Caco-2 (cell line): ENCODE measurements around the gene GAS2L1. TPM values are rescaled to one million over a fixed set of nuclear protein-coding genes. Genes with fewer than 3 reads are reported as not detected.

Experiments
- BruUV-seq: library from RNA; stranded (reverse); fragments of 400-500 nt; replicated peaks from 2 replicates; lab custom pipeline; 2021; lab: Mats Ljungman, UMichigan
- CTCF ChIA-PET: fragments of 300-600 bp; sonication (Branson Sonifier 250); formaldehyde crosslinking; loops from one replicate; lab custom pipeline; 2022; ENCODE audit warnings: antibody characterized with exemption; lab: Charles Lee
- POLR2A ChIA-PET: fragments of 300-600 bp; sonication (Branson Sonifier 250); formaldehyde crosslinking; loops from one replicate; lab custom pipeline; 2022; ENCODE audit warnings: antibody characterized with exemption; lab: Charles Lee
- DNase-seq, 2 experiments: peaks; one replicate each; pipeline versions ENCODE4 v3.0.0 to v3.0.0-alpha.2; 2020 to 2022
- H3K27me3 ChIP-seq: replicated peaks from 2 replicates; pipeline ENCODE4 v1.6.0; 2011; ENCODE audit warnings: low read length; ENCODE audit not compliant: control insufficient read depth, insufficient read depth
- H3K36me3 ChIP-seq: 2 replicates; pipeline ENCODE4 v1.5.1; 2011; ENCODE audit warnings: low read length; ENCODE audit not compliant: control insufficient read depth, insufficient read depth
- H3K4me1 ChIP-seq: fragments of 250-450 bp; sonication (Bioruptor Pico); 2 replicates; pipeline ENCODE4 v1.5.1; 2020; ENCODE audit warnings: mild to moderate bottlenecking
- H3K4me3 ChIP-seq: 2 replicates; pipeline ENCODE4 v1.5.1; 2011; ENCODE audit warnings: low read depth, mild to moderate bottlenecking, control low read depth, low read length
- H3K9me3 ChIP-seq: fragments of 250-450 bp; sonication (Bioruptor Pico); 2 replicates; pipeline ENCODE4 v1.5.1; 2020; ENCODE audit warnings: mild to moderate bottlenecking, moderate library complexity
- H3K27ac Mint-ChIP-seq: one replicate; pipeline ENCODE4 v1.8.0; 2022; ENCODE audit warnings: mixed read lengths; ENCODE audit not compliant: unreplicated experiment
- H3K27me3 Mint-ChIP-seq: one replicate; pipeline ENCODE4 v1.8.0; 2022; ENCODE audit warnings: mixed read lengths; ENCODE audit not compliant: insufficient read depth, unreplicated experiment
- H3K36me3 Mint-ChIP-seq: one replicate; pipeline ENCODE4 v1.8.0; 2022; ENCODE audit warnings: mild to moderate bottlenecking, mixed read lengths; ENCODE audit not compliant: insufficient read depth, unreplicated experiment
- H3K4me1 Mint-ChIP-seq: one replicate; pipeline ENCODE4 v1.8.0; 2022; ENCODE audit warnings: low read depth, mixed read lengths; ENCODE audit not compliant: unreplicated experiment
- H3K4me3 Mint-ChIP-seq: one replicate; pipeline ENCODE4 v1.8.0; 2022; ENCODE audit warnings: mild to moderate bottlenecking, moderate library complexity, mixed read lengths; ENCODE audit not compliant: unreplicated experiment
- H3K9me3 Mint-ChIP-seq: one replicate; pipeline ENCODE4 v1.8.0; 2022; ENCODE audit warnings: mixed read lengths; ENCODE audit not compliant: unreplicated experiment
- intact Hi-C: fragments of 100-400 bp; cut with micrococcal nuclease; formaldehyde crosslinking; loops from one replicate; pipeline ENCODE4 v1.10.0; 2022; ENCODE audit not compliant: unreplicated experiment
- total RNA-seq: library from RNA; stranded (reverse); gene quantifications from 2 replicates; pipeline ENCODE4 v1.2.3, GENCODE V29; 2022
- TF ChIP-seq, protein P1 (sequence below), 2 experiments: fragments of 200-600 bp in 1 of 2; IDR thresholded peaks; 1 replicate in 1 of 2; 2 replicates in 1 of 2; pipeline versions ENCODE4 v1.5.1 to v1.8.0; 2011 to 2022; ENCODE audit warnings: antibody characterized with exemption in 1 of 2, control low read depth in 1 of 2, inconsistent platforms in 1 of 2, low read depth in 1 of 2, low read length in 1 of 2, mild to moderate bottlenecking in 1 of 2, moderate library complexity in 1 of 2; ENCODE audit not compliant: insufficient read depth in 1 of 2, severe bottlenecking in 1 of 2, unreplicated experiment in 1 of 2

The GAS2L1 gene
- total RNA-seq, 1 experiment from 2014 or later = 20.4 TPM

DNA sequence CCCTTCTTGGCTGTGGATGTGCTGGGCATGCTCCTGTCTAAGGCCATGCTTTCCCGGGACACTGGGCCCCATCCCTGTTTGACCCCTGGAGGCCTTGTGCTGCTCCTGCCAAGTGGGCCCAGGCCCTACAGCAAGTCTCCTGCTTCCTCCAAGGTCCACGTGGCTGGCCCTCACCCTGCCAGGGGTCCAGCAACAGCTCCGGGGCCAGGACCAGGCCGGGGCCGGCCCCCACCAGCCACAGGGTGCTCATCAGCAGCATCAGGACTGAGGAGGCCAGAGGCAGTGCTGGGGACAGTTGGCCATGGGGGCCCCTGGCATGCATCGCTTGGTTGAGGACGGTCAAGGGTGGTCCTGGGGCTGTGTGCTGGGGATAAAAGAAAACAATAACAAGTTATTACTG is 41.1 kb upstream of the GAS2L1 start:
- Mint-ChIP-seq H3K27me3 (no peaks in the 10 kb centered on the region), H3K4me1 (peaks cover 4% of the 10 kb centered on the region), H3K9me3 (no peaks in the 10 kb centered on the region), H3K36me3 (peaks cover 33% of the 10 kb centered on the region), H3K4me3 (no peak overlapping the region), H3K27ac (no peak overlapping the region)
- BruUV-seq = no TSS peak
- ChIA-PET POLR2A (no interaction called here), CTCF (no interaction called here)
- peaks cover 4% of the 10 kb centered on the region for H3K36me3 ChIP-seq
- no peaks in the 10 kb centered on the region for H3K27me3 ChIP-seq
- TF ChIP-seq, protein P1, sequence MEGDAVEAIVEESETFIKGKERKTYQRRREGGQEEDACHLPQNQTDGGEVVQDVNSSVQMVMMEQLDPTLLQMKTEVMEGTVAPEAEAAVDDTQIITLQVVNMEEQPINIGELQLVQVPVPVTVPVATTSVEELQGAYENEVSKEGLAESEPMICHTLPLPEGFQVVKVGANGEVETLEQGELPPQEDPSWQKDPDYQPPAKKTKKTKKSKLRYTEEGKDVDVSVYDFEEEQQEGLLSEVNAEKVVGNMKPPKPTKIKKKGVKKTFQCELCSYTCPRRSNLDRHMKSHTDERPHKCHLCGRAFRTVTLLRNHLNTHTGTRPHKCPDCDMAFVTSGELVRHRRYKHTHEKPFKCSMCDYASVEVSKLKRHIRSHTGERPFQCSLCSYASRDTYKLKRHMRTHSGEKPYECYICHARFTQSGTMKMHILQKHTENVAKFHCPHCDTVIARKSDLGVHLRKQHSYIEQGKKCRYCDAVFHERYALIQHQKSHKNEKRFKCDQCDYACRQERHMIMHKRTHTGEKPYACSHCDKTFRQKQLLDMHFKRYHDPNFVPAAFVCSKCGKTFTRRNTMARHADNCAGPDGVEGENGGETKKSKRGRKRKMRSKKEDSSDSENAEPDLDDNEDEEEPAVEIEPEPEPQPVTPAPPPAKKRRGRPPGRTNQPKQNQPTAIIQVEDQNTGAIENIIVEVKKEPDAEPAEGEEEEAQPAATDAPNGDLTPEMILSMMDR (IDR thresholded peaks at IDR 0.05; ENCODE audit: insufficient read depth in 1 of 2, low read depth in 1 of 2, low read length in 1 of 2, severe bottlenecking in 1 of 2, unreplicated experiment in 1 of 2) = no peak
- no peak overlapping the region for H3K4me3 ChIP-seq
- intact Hi-C loops = no loop called here
- DNase-seq = no peak
- no peaks in the 10 kb centered on the region for H3K9me3 ChIP-seq
- peaks cover 7% of the 10 kb centered on the region for H3K4me1 ChIP-seq

GRCh38 chr22:29265929-29266328 is 40.5 kb upstream of the GAS2L1 start:
- Histone ChIP-seq H3K4me1 (peaks cover 13% of the 10 kb centered on the region), H3K4me3 (no peak overlapping the region), H3K9me3 (no peaks in the 10 kb centered on the region), H3K27me3 (no peaks in the 10 kb centered on the region), H3K36me3 (peaks cover 4% of the 10 kb centered on the region)
- TF ChIP-seq, protein P1 (IDR thresholded peaks at IDR 0.05; ENCODE audit: insufficient read depth in 1 of 2, low read depth in 1 of 2, low read length in 1 of 2, severe bottlenecking in 1 of 2, unreplicated experiment in 1 of 2) = no peak
- Mint-ChIP-seq H3K4me3 (peak overlapping the region; percentile 98), H3K4me1 (peaks cover 11% of the 10 kb centered on the region), H3K27ac (peak overlapping the region; percentile 100), H3K27me3 (no peaks in the 10 kb centered on the region), H3K9me3 (no peaks in the 10 kb centered on the region), H3K36me3 (peaks cover 39% of the 10 kb centered on the region)
- ChIA-PET POLR2A (interaction anchor here (1.1 kb wide), 1 partner anchor 46 kb away, joined by 3 read pairs; no protein-coding TSS in a partner anchor), CTCF (no interaction called here)
- intact Hi-C loops = no loop called here
- no TSS peak for BruUV-seq
- no peak for DNase-seq

- intact Hi-C loops = no loop called here
- peaks cover 48% of the 10 kb centered on the region for H3K36me3 Mint-ChIP-seq
- peaks cover 20% of the 10 kb centered on the region for H3K4me1 ChIP-seq
- peak overlapping the region; percentile 98 for H3K4me3 Mint-ChIP-seq
- TF ChIP-seq, protein P1 (IDR thresholded peaks at IDR 0.05; ENCODE audit: insufficient read depth in 1 of 2, low read depth in 1 of 2, low read length in 1 of 2, severe bottlenecking in 1 of 2, unreplicated experiment in 1 of 2) = no peak
- H3K36me3 ChIP-seq = peaks cover 4% of the 10 kb centered on the region
- H3K27me3 Mint-ChIP-seq = no peaks in the 10 kb centered on the region
- no peak for DNase-seq
- no peaks in the 10 kb centered on the region for H3K9me3 Mint-ChIP-seq
- peaks cover 19% of the 10 kb centered on the region for H3K4me1 Mint-ChIP-seq
- peak overlapping the region; percentile 100 for H3K27ac Mint-ChIP-seq
- no TSS peak for BruUV-seq
- CTCF ChIA-PET = interaction anchor here (1.3 kb wide), 1 partner anchor 22 kb away, joined by 3 read pairs; no protein-coding TSS in a partner anchor
- POLR2A ChIA-PET = interaction anchor here (0.6 to 1.1 kb wide), 2 partner anchors 47 to 194 kb away, joined by 3 read pairs; partner anchors contain the start of gene KREMEN1
- H3K9me3 ChIP-seq = no peaks in the 10 kb centered on the region
- H3K27me3 ChIP-seq = no peaks in the 10 kb centered on the region
- peak overlapping the region; percentile 76 for H3K4me3 ChIP-seq
Measured at GRCh38 chr22:29266564-29267461, 39.6 kb upstream of the GAS2L1 start.
